Left renal pelvis (tissue), 4 donors: ENCODE measurements around the gene ELFN2. TPM values are rescaled to one million over a fixed set of nuclear protein-coding genes. Genes with fewer than 3 reads are reported as not detected.

ENCODE experiments used
- DNase-seq, 4 donors: peaks; one replicate each; pipeline ENCODE4 v3.0.0-alpha.2; 2013; ENCODE audit warnings: low read depth in 4 of 4, low spot score in 3 of 4
- polyA plus RNA-seq, 4 donors: library from polyadenylated mRNA; unstranded; fragments of 120-200 nt; gene quantifications; one replicate each; pipeline ENCODE4 v1.2.1, GENCODE V29; 2013; ENCODE audit not compliant: insufficient read length in 4 of 4

The ELFN2 gene
- polyA plus RNA-seq, 4 donors = 0.54 to 5.3 (median 1.4) TPM

- DNase-seq = no peak
Measured at GRCh38 chr22:37365950-37366349, 61.3 kb downstream of the ELFN2 start.

DNA sequence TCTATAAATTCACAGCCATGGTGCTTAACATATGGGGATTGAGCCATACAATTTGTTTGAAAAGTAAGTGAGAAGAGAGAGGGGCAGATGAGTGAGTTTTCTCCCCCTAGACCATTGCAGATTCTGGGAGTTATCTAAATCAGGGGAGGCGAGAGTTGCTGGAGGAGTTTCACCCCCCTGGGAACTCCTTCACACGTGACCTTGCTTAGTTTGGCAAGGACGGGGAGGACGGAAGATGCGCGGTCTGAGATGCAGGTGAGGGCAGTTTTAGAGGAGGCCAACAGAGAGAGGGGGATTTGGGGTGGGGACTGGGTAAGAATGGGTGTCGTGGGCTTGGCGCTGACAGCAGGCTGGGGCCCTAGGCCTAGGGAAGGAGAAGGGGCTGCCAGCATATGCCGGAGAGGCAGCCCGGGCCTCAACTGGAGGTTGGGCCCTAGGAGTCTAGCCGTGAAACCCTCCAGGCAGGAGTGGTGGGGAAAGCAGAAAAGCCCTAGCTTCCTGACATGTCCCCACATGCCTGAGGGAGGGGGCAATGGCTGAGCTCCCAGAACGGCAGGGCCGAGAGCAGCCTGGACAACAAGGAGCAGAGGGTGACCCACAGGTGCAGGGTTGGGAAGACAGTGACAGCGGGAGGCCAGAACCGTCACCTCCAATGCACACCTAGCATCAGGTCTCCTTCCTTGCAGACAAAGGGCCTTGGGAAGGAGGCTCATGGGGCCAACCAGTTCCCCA lies 63.9 kb downstream of the ELFN2 start:
- no peak for DNase-seq

DNA sequence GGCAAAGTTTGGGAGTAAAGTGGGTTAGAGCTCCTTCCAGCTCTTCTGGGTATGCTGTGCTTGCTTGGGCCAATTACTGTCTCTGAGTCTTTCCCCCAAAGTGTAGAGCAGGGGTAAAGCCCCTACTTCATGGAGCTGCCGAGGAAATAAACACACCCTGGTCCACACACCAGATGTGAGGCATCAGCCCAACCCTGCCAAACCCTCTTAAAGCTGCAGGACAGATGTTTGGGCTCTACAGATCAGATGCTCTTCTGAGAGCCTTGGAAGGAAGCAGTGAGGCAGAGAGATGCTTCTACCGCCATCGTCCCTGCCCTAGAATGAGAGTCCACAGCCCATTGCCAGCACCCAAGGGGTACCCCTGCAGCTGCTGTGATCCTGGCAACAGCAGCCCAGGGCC lies 64.7 kb downstream of the ELFN2 start:
- no peak for DNase-seq

- no peak for DNase-seq
Measured at GRCh38 chr22:37358917-37359316, 68.4 kb downstream of the ELFN2 start.

DNA sequence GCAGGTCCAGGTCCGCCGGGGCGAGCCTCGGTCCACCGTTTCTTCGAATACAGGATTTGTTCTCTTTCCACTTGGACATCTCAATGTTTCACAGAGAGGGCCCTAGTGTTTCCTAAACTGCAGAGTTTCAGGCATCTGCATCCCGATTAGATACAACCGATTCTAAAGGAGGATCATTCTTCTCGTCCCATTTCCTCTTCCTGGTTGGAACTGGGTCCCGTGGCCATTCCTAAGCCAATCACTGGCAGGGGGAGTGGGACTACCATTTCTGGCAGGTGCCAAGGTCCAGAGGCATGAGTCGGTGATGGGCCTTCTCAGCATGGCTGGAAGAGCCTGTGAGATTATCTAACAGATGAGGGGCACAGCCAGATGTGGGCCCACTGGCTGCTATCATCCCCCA lies 68.9 kb downstream of the ELFN2 start:
- DNase-seq = no peak

- no peak for DNase-seq
Measured at GRCh38 chr22:37357446-37358075, 69.7 kb downstream of the ELFN2 start.

- no peak for DNase-seq
Measured at GRCh38 chr22:37356922-37357321, 70.4 kb downstream of the ELFN2 start.

DNA sequence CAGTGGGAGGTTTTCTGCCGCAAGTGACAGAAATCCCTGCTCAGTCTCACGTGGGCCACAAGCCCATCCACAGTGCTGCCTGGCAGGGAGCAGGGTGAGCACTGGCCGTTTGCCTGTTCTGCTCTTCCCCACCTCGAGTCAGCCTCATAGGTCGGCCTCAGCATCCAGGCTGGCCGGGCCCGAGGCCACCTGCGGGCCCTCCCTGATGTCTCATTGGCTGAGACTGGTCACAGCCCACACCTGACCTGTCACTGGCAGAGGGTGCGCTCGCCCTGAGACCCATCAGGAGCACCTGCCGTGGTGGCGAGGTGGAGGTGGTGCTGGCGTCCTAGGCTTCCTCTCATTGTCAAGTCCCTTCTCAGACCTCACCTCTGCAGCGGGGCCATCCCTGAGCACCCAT lies 72.1 kb downstream of the ELFN2 start:
- no peak for DNase-seq

GRCh38 chr22:37354670-37355069 lies 72.6 kb downstream of the ELFN2 start:
- no peak for DNase-seq

DNA sequence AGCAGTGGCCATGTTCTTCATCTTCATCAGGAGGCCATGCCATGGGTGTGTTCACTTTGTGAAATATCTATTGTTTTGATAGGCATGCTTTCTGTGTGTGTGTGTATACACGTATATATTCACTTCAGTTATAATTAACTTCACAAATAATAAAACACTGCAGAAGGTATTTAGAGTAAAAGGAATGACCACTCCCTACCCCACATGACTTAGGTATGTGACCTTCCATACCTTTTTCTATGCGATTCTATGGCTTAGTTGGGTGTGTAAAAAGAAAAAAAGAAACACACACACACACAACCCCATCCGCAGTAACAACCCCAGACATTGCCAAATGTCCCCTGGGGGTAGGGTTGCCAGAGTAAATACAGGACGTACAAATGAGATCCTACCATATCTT lies 73.0 kb downstream of the ELFN2 start:
- DNase-seq = no peak

GRCh38 chr22:37353839-37354238 lies 73.4 kb downstream of the ELFN2 start:
- DNase-seq = no peak

DNA sequence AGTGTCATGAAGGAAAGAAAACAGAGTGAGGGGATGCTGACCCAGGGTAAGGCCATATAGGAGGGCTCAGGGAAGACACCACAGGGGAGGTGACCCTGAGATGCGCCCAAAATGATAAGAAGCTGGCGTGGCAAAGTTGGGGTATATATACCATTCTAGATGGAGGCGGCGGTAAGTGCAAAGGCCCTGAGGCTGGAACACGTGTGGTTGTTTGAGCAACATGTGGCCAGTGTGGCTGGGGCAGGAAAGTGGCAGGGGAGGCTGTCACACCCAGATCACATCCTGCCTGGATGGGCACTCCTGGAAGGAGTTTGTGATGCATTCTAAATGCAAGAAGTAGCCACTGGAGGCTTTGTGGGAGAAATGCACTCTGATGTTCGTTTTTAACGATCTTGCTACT lies 74.8 kb downstream of the ELFN2 start:
- DNase-seq = no peak

DNA sequence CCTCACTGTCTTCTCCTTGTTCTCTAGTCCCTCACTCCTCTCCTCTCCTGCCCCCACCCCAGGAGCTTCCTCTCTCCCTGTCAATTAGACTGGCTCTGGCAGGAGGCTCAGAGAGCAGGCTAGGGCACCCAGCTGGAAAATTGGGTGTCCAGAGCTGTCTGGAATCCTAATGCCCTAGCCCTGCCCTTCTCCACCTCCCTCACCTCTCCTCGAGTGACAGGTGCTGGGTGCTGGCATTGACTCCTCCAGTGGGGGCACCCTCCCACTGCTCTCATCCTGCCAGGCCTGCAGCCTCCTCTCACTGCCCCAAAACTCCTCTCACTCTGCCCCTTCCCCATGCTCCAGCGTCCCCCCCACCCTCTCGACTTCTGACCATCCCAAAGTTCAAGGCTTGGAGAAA lies 76.0 kb downstream of the ELFN2 start:
- DNase-seq = no peak

GRCh38 chr22:37349043-37349814 lies 78.0 kb downstream of the ELFN2 start:
- no peak for DNase-seq

DNA sequence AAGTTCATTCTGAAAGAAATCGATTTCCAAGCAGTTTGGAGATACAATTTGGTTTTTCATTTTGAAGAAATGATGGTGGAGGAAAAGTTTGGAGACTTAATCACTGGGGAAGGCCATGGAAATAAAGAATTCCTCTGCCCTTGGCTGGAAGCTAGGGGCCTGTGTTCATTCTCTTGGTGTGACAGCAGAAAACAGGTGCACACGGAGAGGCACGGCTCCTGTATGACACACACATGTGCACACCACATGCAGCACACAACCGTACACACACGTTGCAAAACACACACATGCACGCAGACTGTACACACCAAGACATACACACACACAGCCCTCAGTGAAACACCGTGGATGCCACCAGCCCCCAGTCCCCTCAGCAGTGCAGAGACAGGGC lies 80.8 kb downstream of the ELFN2 start:
- no peak for DNase-seq

- no peak for DNase-seq
Measured at GRCh38 chr22:37345863-37346504, 81.3 kb downstream of the ELFN2 start.

- no peak for DNase-seq
Measured at GRCh38 chr22:37344735-37345449, 82.4 kb downstream of the ELFN2 start.

- no peak for DNase-seq
Measured at GRCh38 chr22:37343863-37344734, 83.2 kb downstream of the ELFN2 start.

- no peak for DNase-seq
Measured at GRCh38 chr22:37343348-37343747, 83.9 kb downstream of the ELFN2 start.

- DNase-seq = no peak
Measured at GRCh38 chr22:37342065-37342464, 85.2 kb downstream of the ELFN2 start.
